GM18868 (cell line): ENCODE data around the gene TIE1.

Experiments
- ATAC-seq: cut with Tn5 transposase; IDR thresholded peaks from one replicate; pipeline ENCODE4 v1.9.1; 2021; ENCODE audit warnings: mild to moderate bottlenecking, moderate library complexity; ENCODE audit not compliant: unreplicated experiment

TIE1 gene

GRCh38 chr1:43334453-43335205, 33.8 kb downstream of the TIE1 start:
- no peak for ATAC-seq

GRCh38 chr1:43337588-43337987, 36.8 kb downstream of the TIE1 start, which contains the start of gene MPL:
Gene MPL (plus strand): TSS chr1:43337818. CDS start chr1:43337849, 31 bp downstream.
- ATAC-seq = no peak

- no peak for ATAC-seq
Observed at GRCh38 chr1:43338001-43338400, 37.2 kb downstream of the TIE1 start.

GRCh38 chr1:43339584-43340232, 38.9 kb downstream of the TIE1 start:
- no peak for ATAC-seq

GRCh38 chr1:43340559-43340958, 39.8 kb downstream of the TIE1 start:
- no peak for ATAC-seq

- no peak for ATAC-seq
Observed at GRCh38 chr1:43344267-43344850, 43.6 kb downstream of the TIE1 start.

- no peak for ATAC-seq
Observed at GRCh38 chr1:43345120-43345519, 44.3 kb downstream of the TIE1 start.

- ATAC-seq = no peak
Observed at GRCh38 chr1:43346636-43347035, 45.9 kb downstream of the TIE1 start.

- no peak for ATAC-seq
Observed at GRCh38 chr1:43348343-43348808, 47.6 kb downstream of the TIE1 start.

- no peak for ATAC-seq
Observed at GRCh38 chr1:43348809-43349593, 48.2 kb downstream of the TIE1 start.

GRCh38 chr1:43349594-43350306, 49.0 kb downstream of the TIE1 start:
- no peak for ATAC-seq

- no peak for ATAC-seq
Observed at GRCh38 chr1:43350976-43351375, 50.2 kb downstream of the TIE1 start.

- no peak for ATAC-seq
Observed at GRCh38 chr1:43351421-43352350, 50.9 kb downstream of the TIE1 start.

GRCh38 chr1:43352351-43352705, 51.5 kb downstream of the TIE1 start:
- ATAC-seq = no peak

- ATAC-seq = no peak
Observed at GRCh38 chr1:43352881-43353280, 52.1 kb downstream of the TIE1 start.

- no peak for ATAC-seq
Observed at GRCh38 chr1:43354471-43354870, 53.7 kb downstream of the TIE1 start.

GRCh38 chr1:43354936-43355335, 54.2 kb downstream of the TIE1 start:
- no peak for ATAC-seq

- ATAC-seq = no peak
Observed at GRCh38 chr1:43357251-43357650, 56.5 kb downstream of the TIE1 start.

GRCh38 chr1:43358121-43358745, 57.5 kb downstream of the TIE1 start:
- ATAC-seq = no peak
